HepG2 (cell line): Measurements from ENCODE around the gene CDK14. TPM values are rescaled to one million over a fixed set of nuclear protein-coding genes. Genes with fewer than 3 reads are reported as not detected.

ENCODE experiments used
- ATAC-seq: fragments of 200-7000 bp; cut with Tn5 transposase; 3 replicates; pipeline ENCODE4 v1.9.1; 2020; ENCODE audit warnings: mild to moderate bottlenecking, moderate library complexity
- BruUV-seq: library from RNA; stranded (reverse); fragments of 400-500 nt; replicated peaks from 2 replicates; lab custom pipeline; 2021; lab: Mats Ljungman, UMichigan
- CTCF ChIA-PET: fragments of 300-600 bp; formaldehyde crosslinking; extraction: SDS; loops from one replicate; lab custom pipeline; 2021; ENCODE audit warnings: low total read pairs, inconsistent platforms, low intra/inter-chr PET ratio; lab: Yijun Ruan, JAX
- POLR2A ChIA-PET: fragments of 350-600 bp; sonication (Branson Sonifier 250); formaldehyde crosslinking; loops from one replicate; lab custom pipeline; 2020; ENCODE audit warnings: antibody characterized with exemption, inconsistent platforms; lab: Yijun Ruan, JAX
- DNase-seq: peaks from one replicate; pipeline ENCODE4 v3.0.0-alpha.2; 2015; ENCODE audit warnings: low spot score
- FAIRE-seq: peaks from 3 replicates; lab custom pipeline; 2011; peaks lifted over from hg19 to GRCh38; lab: Jason Lieb, UNC
- H2AFZ ChIP-seq: one replicate; pipeline ENCODE4 v1.6.1; 2011; ENCODE audit warnings: low read length, inconsistent platforms
- H3K27ac ChIP-seq: fragments of 300-600 bp; 3 replicates; pipeline ENCODE4 v1.8.0; 2011; ENCODE audit warnings: mixed run types, mild to moderate bottlenecking, mixed read lengths, low read length, inconsistent platforms; ENCODE audit not compliant: insufficient read depth; ENCODE audit errors: extremely low read length
- H3K27me3 ChIP-seq, 2 experiments: fragments of 200-600 bp in 1 of 2; 2 replicates in 1 of 2; 3 replicates in 1 of 2; pipeline versions ENCODE4 v1.6.0 to v1.8.0; 2011; ENCODE audit warnings: low read length in 2 of 2, mild to moderate bottlenecking in 2 of 2, moderate library complexity in 2 of 2, inconsistent platforms in 1 of 2; ENCODE audit not compliant: insufficient read depth in 2 of 2, control insufficient read depth in 1 of 2
- H3K36me3 ChIP-seq, 2 experiments: fragments of 200-600 bp in 1 of 2; replicated peaks in 1 of 2; 2 replicates in 1 of 2; 3 replicates in 1 of 2; pipeline versions ENCODE4 v1.5.1 to v1.8.0; 2011; ENCODE audit warnings: low read length in 2 of 2, inconsistent platforms in 1 of 2; ENCODE audit not compliant: insufficient read depth in 2 of 2, control insufficient read depth in 1 of 2
- H3K4me1 ChIP-seq: 2 replicates; pipeline ENCODE4 v1.5.1; 2012; ENCODE audit warnings: low read length, inconsistent platforms; ENCODE audit not compliant: insufficient read depth
- H3K4me2 ChIP-seq: 2 replicates; pipeline ENCODE4 v1.6.0; 2011; ENCODE audit warnings: low read depth, low read length, inconsistent platforms
- H3K4me3 ChIP-seq, 3 experiments: fragments of 200-600 bp in 1 of 3; sonication (generic), shearing (Covaris generic) in 1 of 3; replicated peaks in 1 of 3; 2 replicates each; pipeline ENCODE4 v1.5.1; 2011 to 2016; ENCODE audit warnings: low read length in 3 of 3, inconsistent platforms in 2 of 3, low read depth in 2 of 3, mild to moderate bottlenecking in 2 of 3, control low read depth in 1 of 3, mixed read lengths in 1 of 3; ENCODE audit not compliant: insufficient read depth in 1 of 3
- H3K79me2 ChIP-seq: one replicate; pipeline ENCODE4 v1.6.1; 2011; ENCODE audit warnings: low read length, inconsistent platforms; ENCODE audit not compliant: insufficient read depth
- H3K9ac ChIP-seq: 2 replicates; pipeline ENCODE4 v1.6.0; 2011; ENCODE audit warnings: mild to moderate bottlenecking, low read depth, low read length, inconsistent platforms; ENCODE audit not compliant: insufficient read depth
- H3K9me3 ChIP-seq: 2 replicates; pipeline ENCODE4 v1.5.1; 2012; ENCODE audit warnings: mild to moderate bottlenecking, low read length
- H4K20me1 ChIP-seq: 2 replicates; pipeline ENCODE4 v1.6.0; 2011; ENCODE audit warnings: inconsistent platforms, mild to moderate bottlenecking, low read length, moderate library complexity; ENCODE audit not compliant: insufficient read depth
- CENPT ChIP-seq: sonication (generic); formaldehyde crosslinking; IDR thresholded peaks from 2 replicates; pipeline ENCODE4 v1.8.0; 2022; ENCODE audit warnings: low read depth, mild to moderate bottlenecking, moderate library complexity, missing genetic modification reagents
- FOXK1 ChIP-seq: sonication (generic); formaldehyde crosslinking; IDR thresholded peaks from 2 replicates; pipeline ENCODE4 v1.4.0; 2020; ENCODE audit warnings: low read depth, missing genetic modification reagents, borderline replicate concordance
- MIER2 ChIP-seq: IDR thresholded peaks from 2 replicates; pipeline ENCODE4 v1.6.1; 2016; ENCODE audit warnings: missing biosample characterization, missing genetic modification reagents
- PHF5A ChIP-seq: IDR thresholded peaks from one replicate; pipeline ENCODE4 v1.6.1; 2018; ENCODE audit warnings: low read depth, missing genetic modification reagents; ENCODE audit not compliant: unreplicated experiment
- TMF1 ChIP-seq: sonication (generic); formaldehyde crosslinking; IDR thresholded peaks from 2 replicates; pipeline ENCODE4 v1.8.1; 2022; ENCODE audit warnings: low read depth, missing genetic modification reagents
- ZNF549 ChIP-seq: sonication (generic); formaldehyde crosslinking; IDR thresholded peaks from 2 replicates; pipeline ENCODE4 v1.5.0; 2020; ENCODE audit warnings: missing genetic modification reagents
- ZNF616 ChIP-seq: sonication (generic); formaldehyde crosslinking; IDR thresholded peaks from 2 replicates; pipeline ENCODE4 v1.5.0; 2020; ENCODE audit warnings: low read depth, mild to moderate bottlenecking, missing genetic modification reagents
- WGBS: methylation state at CpG from one replicate; pipeline ENCODE4 v1.1.6; 2017; ENCODE audit warnings: low lambda C conversion rate; 5-methylcytosine and 5-hydroxymethylcytosine counted together
- in situ Hi-C: cut with HindIII; loops from 2 replicates; pipeline ENCODE4 v1.10.0; 2017; ENCODE audit warnings: low pct_unique_long_range_greater_than_20kb; ENCODE audit not compliant: extremely low pct_ligation_motif_present
- intact Hi-C: fragments of 100-400 bp; cut with micrococcal nuclease; formaldehyde crosslinking; loops from one replicate; pipeline ENCODE4 v1.10.0; 2022; ENCODE audit not compliant: unreplicated experiment
- polyA plus RNA-seq, 8 experiments: library from polyadenylated mRNA; depleted of rRNA in 3 of 8; stranded (reverse) in 7 of 8; unstranded in 1 of 8; fragments of >200 nt; fragmentation: Illumina TruSeq in 4 of 8; extraction: Trizol in 4 of 8; gene quantifications; 2 replicates each; pipeline versions ENCODE4 v1.2.1 to v1.2.3, GENCODE V29; 2011 to 2016; ENCODE audit warnings: low read depth in 4 of 8, missing spikeins in 1 of 8, mixed read lengths in 1 of 8; ENCODE audit not compliant: insufficient read depth in 1 of 8
- total RNA-seq, 5 experiments: library from RNA; depleted of rRNA; stranded (reverse); fragments of >200 nt; fragmentation: Illumina TruSeq; extraction: Trizol; gene quantifications; 2 replicates each; pipeline ENCODE4 v1.2.3, GENCODE V29; 2016; ENCODE audit warnings: low read depth in 1 of 5
- TF ChIP-seq, protein P1 (sequence below): sonication (generic); formaldehyde crosslinking; IDR thresholded peaks from 2 replicates; pipeline ENCODE4 v1.4.0; 2020; ENCODE audit warnings: missing genetic modification reagents
- TF ChIP-seq, protein P2 (sequence below): sonication (generic); formaldehyde crosslinking; IDR thresholded peaks from 2 replicates; pipeline ENCODE4 v1.4.0; 2020; ENCODE audit warnings: missing genetic modification reagents, mild to moderate bottlenecking, borderline replicate concordance
- TF ChIP-seq, protein P3 (sequence below): sonication (generic); formaldehyde crosslinking; IDR thresholded peaks from 2 replicates; pipeline ENCODE4 v1.8.1; 2023; ENCODE audit warnings: mild to moderate bottlenecking, missing genetic modification reagents, borderline replicate concordance
- TF ChIP-seq, protein P4 (sequence below): sonication (generic); formaldehyde crosslinking; IDR thresholded peaks from 2 replicates; pipeline ENCODE4 v1.9.0; 2022; ENCODE audit warnings: low read depth, missing genetic modification reagents
- TF ChIP-seq, protein P5 (sequence below): sonication (generic); formaldehyde crosslinking; IDR thresholded peaks from 2 replicates; pipeline ENCODE4 v1.9.0; 2021; ENCODE audit warnings: missing genetic modification reagents, borderline replicate concordance

Gene CDK14
- total and polyA plus RNA-seq, 2 of the 13 experiments (the other 11 are each of a cell fraction or from before 2014, with no cell fraction given) = 0.26 to 0.71 TPM

DNA sequence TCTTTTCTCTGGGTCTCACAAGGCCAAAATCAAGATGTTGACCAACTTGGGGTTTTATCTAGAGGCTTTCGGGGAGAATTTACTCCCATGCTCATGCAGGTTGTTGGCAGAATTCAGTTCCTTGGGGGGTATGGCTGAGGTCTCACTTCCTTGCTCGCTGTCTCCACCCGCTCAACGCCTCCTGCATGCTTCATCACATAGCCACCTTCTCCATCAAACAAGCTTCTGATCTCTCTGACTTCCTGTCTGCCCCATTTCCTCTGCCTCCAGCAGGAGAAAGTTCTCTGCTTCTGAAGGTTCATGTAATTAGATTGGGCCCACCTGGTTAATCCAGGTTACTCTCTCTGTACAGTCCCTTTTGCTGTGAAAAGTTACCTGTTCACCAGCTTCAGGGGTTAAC, 489.1 kb downstream of the CDK14 start:
- CTCF ChIA-PET = no interaction called here
- intact Hi-C loops (loop anchor here (10.0 kb wide), 3 partner anchors 200 to 800 kb away; partner anchors contain the start of gene MTERF1), in situ Hi-C loops (loop anchor here (5.0 to 25.0 kb wide), 2 partner anchors 552 to 702 kb away; no protein-coding TSS in a partner anchor)
- no peak for FAIRE-seq
- H3K27me3 ChIP-seq = no peaks in the 10 kb centered on the region
- H3K9ac ChIP-seq = no peak overlapping the region
- DNase-seq = no peak
- no peaks in the 10 kb centered on the region for H3K36me3 ChIP-seq
- H3K4me1 ChIP-seq = no peaks in the 10 kb centered on the region
- POLR2A ChIA-PET = no interaction called here
- 24% methylated on average over 2 of the region's 4 CpGs for WGBS
- H3K4me2 ChIP-seq = no peak overlapping the region
- no peak overlapping the region for H2AFZ ChIP-seq
- BruUV-seq = no TSS peak
- no peaks in the 10 kb centered on the region for H3K9me3 ChIP-seq
- no peak overlapping the region for H3K27ac ChIP-seq
- no peaks in the 10 kb centered on the region for H3K79me2 ChIP-seq
- no peak for ATAC-seq
- no peak overlapping the region for H3K4me3 ChIP-seq
- H4K20me1 ChIP-seq = no peaks in the 10 kb centered on the region
- TF ChIP-seq, protein P1, sequence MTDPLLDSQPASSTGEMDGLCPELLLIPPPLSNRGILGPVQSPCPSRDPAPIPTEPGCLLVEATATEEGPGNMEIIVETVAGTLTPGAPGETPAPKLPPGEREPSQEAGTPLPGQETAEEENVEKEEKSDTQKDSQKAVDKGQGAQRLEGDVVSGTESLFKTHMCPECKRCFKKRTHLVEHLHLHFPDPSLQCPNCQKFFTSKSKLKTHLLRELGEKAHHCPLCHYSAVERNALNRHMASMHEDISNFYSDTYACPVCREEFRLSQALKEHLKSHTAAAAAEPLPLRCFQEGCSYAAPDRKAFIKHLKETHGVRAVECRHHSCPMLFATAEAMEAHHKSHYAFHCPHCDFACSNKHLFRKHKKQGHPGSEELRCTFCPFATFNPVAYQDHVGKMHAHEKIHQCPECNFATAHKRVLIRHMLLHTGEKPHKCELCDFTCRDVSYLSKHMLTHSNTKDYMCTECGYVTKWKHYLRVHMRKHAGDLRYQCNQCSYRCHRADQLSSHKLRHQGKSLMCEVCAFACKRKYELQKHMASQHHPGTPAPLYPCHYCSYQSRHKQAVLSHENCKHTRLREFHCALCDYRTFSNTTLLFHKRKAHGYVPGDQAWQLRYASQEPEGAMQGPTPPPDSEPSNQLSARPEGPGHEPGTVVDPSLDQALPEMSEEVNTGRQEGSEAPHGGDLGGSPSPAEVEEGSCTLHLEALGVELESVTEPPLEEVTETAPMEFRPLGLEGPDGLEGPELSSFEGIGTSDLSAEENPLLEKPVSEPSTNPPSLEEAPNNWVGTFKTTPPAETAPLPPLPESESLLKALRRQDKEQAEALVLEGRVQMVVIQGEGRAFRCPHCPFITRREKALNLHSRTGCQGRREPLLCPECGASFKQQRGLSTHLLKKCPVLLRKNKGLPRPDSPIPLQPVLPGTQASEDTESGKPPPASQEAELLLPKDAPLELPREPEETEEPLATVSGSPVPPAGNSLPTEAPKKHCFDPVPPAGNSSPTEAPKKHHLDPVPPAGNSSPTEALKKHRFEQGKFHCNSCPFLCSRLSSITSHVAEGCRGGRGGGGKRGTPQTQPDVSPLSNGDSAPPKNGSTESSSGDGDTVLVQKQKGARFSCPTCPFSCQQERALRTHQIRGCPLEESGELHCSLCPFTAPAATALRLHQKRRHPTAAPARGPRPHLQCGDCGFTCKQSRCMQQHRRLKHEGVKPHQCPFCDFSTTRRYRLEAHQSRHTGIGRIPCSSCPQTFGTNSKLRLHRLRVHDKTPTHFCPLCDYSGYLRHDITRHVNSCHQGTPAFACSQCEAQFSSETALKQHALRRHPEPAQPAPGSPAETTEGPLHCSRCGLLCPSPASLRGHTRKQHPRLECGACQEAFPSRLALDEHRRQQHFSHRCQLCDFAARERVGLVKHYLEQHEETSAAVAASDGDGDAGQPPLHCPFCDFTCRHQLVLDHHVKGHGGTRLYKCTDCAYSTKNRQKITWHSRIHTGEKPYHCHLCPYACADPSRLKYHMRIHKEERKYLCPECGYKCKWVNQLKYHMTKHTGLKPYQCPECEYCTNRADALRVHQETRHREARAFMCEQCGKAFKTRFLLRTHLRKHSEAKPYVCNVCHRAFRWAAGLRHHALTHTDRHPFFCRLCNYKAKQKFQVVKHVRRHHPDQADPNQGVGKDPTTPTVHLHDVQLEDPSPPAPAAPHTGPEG (CRISPR knock-in tag) = no peak
- no peak for TF ChIP-seq PHF5A (CRISPR knock-in tag)
- TF ChIP-seq, protein P2, sequence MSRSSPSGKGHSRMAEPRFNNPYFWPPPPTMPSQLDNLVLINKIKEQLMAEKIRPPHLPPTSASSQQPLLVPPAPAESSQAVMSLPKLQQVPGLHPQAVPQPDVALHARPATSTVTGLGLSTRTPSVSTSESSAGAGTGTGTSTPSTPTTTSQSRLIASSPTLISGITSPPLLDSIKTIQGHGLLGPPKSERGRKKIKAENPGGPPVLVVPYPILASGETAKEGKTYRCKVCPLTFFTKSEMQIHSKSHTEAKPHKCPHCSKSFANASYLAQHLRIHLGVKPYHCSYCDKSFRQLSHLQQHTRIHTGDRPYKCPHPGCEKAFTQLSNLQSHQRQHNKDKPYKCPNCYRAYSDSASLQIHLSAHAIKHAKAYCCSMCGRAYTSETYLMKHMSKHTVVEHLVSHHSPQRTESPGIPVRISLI (CRISPR knock-in tag) = no peak
- TF ChIP-seq, protein P3, sequence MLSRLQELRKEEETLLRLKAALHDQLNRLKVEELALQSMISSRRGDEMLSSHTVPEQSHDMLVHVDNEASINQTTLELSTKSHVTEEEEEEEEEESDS (CRISPR knock-in tag) = no peak
- TF ChIP-seq FOXK1 = no peak
- TF ChIP-seq MIER2 = no peak
- TF ChIP-seq, protein P4, sequence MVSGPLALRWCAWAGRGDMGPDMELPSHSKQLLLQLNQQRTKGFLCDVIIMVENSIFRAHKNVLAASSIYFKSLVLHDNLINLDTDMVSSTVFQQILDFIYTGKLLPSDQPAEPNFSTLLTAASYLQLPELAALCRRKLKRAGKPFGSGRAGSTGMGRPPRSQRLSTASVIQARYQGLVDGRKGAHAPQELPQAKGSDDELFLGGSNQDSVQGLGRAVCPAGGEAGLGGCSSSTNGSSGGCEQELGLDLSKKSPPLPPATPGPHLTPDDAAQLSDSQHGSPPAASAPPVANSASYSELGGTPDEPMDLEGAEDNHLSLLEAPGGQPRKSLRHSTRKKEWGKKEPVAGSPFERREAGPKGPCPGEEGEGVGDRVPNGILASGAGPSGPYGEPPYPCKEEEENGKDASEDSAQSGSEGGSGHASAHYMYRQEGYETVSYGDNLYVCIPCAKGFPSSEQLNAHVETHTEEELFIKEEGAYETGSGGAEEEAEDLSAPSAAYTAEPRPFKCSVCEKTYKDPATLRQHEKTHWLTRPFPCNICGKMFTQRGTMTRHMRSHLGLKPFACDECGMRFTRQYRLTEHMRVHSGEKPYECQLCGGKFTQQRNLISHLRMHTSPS (CRISPR knock-in tag) = no peak
- no peak for TF ChIP-seq CENPT
- no peak for TF ChIP-seq ZNF616 (CRISPR knock-in tag)
- TF ChIP-seq, protein P5, sequence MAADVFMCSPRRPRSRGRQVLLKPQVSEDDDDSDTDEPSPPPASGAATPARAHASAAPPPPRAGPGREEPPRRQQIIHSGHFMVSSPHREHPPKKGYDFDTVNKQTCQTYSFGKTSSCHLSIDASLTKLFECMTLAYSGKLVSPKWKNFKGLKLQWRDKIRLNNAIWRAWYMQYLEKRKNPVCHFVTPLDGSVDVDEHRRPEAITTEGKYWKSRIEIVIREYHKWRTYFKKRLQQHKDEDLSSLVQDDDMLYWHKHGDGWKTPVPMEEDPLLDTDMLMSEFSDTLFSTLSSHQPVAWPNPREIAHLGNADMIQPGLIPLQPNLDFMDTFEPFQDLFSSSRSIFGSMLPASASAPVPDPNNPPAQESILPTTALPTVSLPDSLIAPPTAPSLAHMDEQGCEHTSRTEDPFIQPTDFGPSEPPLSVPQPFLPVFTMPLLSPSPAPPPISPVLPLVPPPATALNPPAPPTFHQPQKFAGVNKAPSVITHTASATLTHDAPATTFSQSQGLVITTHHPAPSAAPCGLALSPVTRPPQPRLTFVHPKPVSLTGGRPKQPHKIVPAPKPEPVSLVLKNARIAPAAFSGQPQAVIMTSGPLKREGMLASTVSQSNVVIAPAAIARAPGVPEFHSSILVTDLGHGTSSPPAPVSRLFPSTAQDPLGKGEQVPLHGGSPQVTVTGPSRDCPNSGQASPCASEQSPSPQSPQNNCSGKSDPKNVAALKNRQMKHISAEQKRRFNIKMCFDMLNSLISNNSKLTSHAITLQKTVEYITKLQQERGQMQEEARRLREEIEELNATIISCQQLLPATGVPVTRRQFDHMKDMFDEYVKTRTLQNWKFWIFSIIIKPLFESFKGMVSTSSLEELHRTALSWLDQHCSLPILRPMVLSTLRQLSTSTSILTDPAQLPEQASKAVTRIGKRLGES (CRISPR knock-in tag) = no peak
- no peak for TF ChIP-seq ZNF549 (CRISPR knock-in tag)
- no peak for TF ChIP-seq TMF1 (CRISPR knock-in tag)
